Kidney epithelial cell (primary cell): Measurements from ENCODE around the gene NFATC2. TPM values are rescaled to one million over a fixed set of nuclear protein-coding genes. Genes with fewer than 3 reads are reported as not detected.
"Not testable (repeated sequence)": the region's sequence is repeated elsewhere in the genome, so short reads cannot be mapped to it uniquely, and the experiment has no call there.

Source experiments
- DNase-seq: peaks from one replicate; pipeline ENCODE4 v3.0.0-alpha.2; 2010; ENCODE audit warnings: low read depth
- H3K27me3 ChIP-seq: 2 replicates; pipeline ENCODE4 v1.6.0; 2011; ENCODE audit warnings: low read length; ENCODE audit not compliant: control insufficient read depth, insufficient read depth
- H3K36me3 ChIP-seq: 2 replicates; pipeline ENCODE4 v1.5.1; 2011; ENCODE audit warnings: low read length; ENCODE audit not compliant: control insufficient read depth, insufficient read depth
- H3K4me3 ChIP-seq: 2 replicates; pipeline ENCODE4 v1.5.1; 2011; ENCODE audit warnings: low read depth, mild to moderate bottlenecking, control low read depth, low read length
- total RNA-seq: library from RNA; depleted of rRNA; stranded (reverse); fragments of >200 nt; gene quantifications from 2 replicates; pipeline ENCODE4 v1.2.3, GENCODE V29; 2015
- TF ChIP-seq, protein P1 (sequence below): IDR thresholded peaks from 2 replicates; pipeline ENCODE4 v1.5.1; 2011; ENCODE audit warnings: mild to moderate bottlenecking, moderate library complexity, low read length, control low read depth, inconsistent platforms; ENCODE audit not compliant: insufficient read depth, poor library complexity, severe bottlenecking

Gene NFATC2
- total RNA-seq, 1 donor from 2014 or later: 2.9 TPM

DNA sequence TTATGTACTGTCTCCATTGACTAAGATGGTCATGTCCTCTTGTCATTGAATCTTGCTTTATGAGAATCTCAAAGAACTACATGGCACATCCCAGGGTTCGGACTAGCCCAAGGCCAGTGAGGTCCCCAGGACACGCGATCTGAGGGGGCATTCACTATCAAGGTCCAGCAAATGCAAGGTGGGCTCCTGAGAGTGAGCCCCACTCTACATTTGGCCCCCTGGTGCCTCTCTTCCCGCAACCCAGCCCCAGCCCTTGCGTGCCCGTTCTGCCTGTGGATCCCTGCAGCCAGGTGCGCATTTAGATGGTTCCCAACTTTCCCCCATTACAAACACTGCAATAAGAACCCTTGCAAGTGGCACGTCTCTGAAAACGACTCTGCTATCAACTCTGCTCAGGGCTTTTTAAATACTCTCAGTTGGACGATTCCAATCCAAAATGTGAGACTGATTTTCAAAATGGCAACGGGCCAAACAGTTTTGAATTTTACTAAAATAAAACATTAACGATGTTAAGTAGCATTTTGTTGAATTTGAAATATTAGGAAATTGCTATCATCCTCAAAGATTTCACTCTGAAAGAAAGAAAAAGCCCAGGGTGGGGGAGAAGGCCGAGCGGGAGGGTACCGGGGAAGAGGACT, 59.6 kb downstream of the NFATC2 start:
- Histone ChIP-seq H3K27me3 (no peaks in the 10 kb centered on the region), H3K36me3 (no peaks in the 10 kb centered on the region), H3K4me3 (no peak overlapping the region)
- DNase-seq: no peak
- TF ChIP-seq, protein P1, sequence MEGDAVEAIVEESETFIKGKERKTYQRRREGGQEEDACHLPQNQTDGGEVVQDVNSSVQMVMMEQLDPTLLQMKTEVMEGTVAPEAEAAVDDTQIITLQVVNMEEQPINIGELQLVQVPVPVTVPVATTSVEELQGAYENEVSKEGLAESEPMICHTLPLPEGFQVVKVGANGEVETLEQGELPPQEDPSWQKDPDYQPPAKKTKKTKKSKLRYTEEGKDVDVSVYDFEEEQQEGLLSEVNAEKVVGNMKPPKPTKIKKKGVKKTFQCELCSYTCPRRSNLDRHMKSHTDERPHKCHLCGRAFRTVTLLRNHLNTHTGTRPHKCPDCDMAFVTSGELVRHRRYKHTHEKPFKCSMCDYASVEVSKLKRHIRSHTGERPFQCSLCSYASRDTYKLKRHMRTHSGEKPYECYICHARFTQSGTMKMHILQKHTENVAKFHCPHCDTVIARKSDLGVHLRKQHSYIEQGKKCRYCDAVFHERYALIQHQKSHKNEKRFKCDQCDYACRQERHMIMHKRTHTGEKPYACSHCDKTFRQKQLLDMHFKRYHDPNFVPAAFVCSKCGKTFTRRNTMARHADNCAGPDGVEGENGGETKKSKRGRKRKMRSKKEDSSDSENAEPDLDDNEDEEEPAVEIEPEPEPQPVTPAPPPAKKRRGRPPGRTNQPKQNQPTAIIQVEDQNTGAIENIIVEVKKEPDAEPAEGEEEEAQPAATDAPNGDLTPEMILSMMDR: no peak

DNA sequence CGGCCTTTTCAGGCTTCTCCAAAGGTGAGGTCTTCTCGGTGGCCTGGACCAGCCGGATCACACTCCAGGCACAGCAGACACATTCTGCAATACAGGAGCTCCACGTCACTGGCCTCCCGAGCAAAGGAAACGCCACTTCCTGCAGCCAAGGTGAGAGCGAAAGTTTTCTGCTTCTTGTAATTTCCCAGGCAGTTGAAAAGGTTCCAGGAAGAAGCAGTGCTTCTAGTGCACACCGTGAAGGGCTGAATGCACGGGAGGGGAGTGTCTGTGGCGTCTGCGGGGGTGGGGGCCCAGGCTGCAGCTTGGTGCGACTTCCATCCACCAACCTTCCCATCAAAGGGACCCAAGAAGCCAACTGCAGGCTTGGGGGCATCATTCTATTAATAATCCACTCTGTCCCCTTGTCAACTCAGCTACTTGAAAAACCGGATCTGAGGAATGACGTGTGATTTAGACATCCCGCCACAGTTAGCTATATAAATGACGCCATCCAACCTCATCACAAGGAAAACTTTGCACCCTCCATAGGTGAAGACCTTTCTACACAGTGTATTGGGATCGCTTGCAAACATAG, 61.1 kb downstream of the NFATC2 start:
- Histone ChIP-seq H3K4me3 (no peak overlapping the region), H3K36me3 (no peaks in the 10 kb centered on the region), H3K27me3 (no peaks in the 10 kb centered on the region)
- no peak for DNase-seq
- TF ChIP-seq, protein P1: no peak

DNA sequence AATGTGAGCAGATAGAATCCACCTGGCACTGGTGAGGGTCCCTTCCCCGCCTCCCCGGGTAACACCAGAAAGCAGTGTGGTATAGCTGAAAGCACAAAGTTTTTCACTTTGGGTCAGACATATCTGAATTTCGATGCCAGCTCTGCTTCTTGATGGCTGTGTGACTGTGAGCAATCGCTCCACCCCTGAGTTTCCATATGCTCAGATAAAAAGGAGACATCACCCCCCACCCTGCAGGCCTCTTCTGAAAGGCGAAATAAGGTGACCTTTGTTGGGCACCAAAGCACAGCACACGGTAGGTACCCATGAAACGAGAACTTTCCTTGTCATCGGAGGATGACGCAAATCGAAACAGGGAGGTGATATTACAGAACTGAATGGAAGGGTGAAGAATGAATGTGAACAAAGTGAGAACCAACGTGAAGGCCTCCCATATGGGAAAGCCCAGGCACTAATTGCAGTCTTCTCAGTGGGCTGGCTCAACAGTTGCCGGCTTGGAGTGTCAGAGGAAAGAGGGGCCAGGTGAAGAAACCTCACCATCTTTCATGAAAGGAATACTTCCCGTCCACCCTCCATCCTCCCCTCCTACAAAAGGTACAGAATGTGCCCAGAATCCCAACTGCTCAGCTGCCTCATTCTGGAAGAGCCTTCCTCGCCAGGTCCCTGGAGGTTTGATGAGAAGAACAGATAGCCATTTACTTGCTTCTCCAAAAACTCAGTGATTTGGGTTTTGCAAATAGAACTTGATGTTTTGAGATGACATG, 61.8 kb downstream of the NFATC2 start:
- Histone ChIP-seq H3K27me3 (no peaks in the 10 kb centered on the region), H3K36me3 (no peaks in the 10 kb centered on the region), H3K4me3 (no peak overlapping the region)
- no peak for DNase-seq
- TF ChIP-seq, protein P1: no peak

DNA sequence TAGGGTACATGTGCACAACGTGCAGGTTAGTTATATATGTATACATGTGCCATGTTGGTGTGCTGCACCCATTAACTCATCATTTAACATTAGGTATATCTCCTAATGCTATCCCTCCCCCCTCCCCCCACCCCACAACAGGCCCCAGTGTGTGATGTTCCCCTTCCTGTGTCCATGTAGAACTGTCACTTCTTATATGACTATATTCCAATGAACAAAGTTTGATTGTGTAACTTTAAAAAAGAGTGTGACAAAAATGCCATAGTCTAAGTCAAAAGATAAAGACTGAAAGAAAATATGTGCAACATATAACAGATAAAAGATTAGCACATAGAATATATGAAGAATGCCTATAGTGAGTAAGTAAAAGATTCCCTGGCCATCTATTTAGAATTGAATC, 66.4 kb downstream of the NFATC2 start:
- H3K4me3 ChIP-seq, DNase-seq, H3K36me3 ChIP-seq, H3K27me3 ChIP-seq: not testable (repeated sequence)

DNA sequence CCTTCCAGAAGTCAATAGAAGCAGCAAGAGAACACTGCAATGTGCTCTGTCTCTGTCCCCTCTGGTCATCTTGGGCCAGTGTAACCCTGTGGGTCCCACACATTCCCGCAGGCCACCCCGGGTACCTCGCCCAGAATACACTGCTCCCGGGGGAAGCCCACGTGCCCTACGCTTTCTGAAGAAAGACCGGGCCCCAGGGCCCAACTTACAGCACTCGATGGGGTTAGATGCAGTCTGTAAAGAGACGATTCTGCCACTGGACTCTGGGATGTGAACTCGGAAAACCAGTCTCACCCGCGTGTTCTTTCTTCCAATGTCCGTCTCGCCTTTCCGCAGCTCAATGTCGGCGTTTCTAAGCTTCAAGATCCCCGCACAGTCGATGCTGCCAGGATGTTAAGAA, 68.7 kb downstream of the NFATC2 start:
- TF ChIP-seq, protein P1: no peak
- Histone ChIP-seq H3K36me3 (no peaks in the 10 kb centered on the region), H3K4me3 (no peak overlapping the region), H3K27me3 (no peaks in the 10 kb centered on the region)
- DNase-seq: no peak

DNA sequence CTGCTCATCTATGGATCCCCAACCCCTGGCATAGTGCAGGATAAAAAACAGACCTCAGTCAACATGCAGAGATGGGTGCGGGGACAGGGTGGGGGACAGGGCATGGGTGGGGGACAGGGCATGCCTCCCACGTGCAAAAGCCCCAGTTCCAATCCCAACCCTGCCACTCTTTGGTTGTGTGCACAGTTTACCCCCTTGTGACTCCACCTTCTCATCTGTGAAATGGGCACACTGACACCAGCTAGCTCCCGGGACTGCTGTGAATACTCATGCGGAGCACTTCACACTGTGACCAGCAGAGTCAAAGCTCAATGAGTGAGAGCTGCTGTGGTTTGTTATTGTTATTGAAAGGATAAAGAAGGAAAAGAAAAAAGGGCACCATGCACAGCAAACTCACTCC, 69.3 kb downstream of the NFATC2 start:
- no peak for DNase-seq
- Histone ChIP-seq H3K36me3 (no peaks in the 10 kb centered on the region), H3K27me3 (no peaks in the 10 kb centered on the region), H3K4me3 (no peak overlapping the region)
- TF ChIP-seq, protein P1: no peak
